ENCODE measurements around the gene PRR3. TPM values are rescaled to one million over a fixed set of nuclear protein-coding genes. Genes with fewer than 3 reads are reported as not detected.
A peak's percentile ranks its signal among the peaks of the same experiment; 100 is the strongest.

The PRR3 gene
- polyA plus RNA-seq, 1 of the 3 experiments (the other 2 are of a cell fraction): 21.2 TPM

- H3K9me3 ChIP-seq: no peaks in the 10 kb centered on the region
- H3K4me3 ChIP-seq (ENCODE audit: low read depth in 2 of 2, low read length in 1 of 2): peak within 1 kb of the TSS; percentile 93 to 99
- peak within 1 kb of the TSS; percentile 87 for H2AFZ ChIP-seq (ENCODE audit: low read depth)
- H3K27ac ChIP-seq (ENCODE audit: low read depth in 2 of 2, low read length in 1 of 2): peak within 1 kb of the TSS; percentile 90 to 99
- peak; percentile 92 for DNase-seq
- peaks cover 10% of the 10 kb centered on the region for H3F3A ChIP-seq (replicated peaks; ENCODE audit: insufficient read depth)
- no peaks in the 10 kb centered on the region for H3K9me2 ChIP-seq
- WGBS (ENCODE audit: low lambda C conversion rate): 3% methylated on average over 57 of the region's 71 CpGs
- ChIA-PET POLR2A (interaction anchor here (1.1 to 3.6 kb wide), 7 partner anchors 8 to 59 kb away, joined by 3 to 22 read pairs (median 7); partner anchors contain the start of gene ABCF1), CTCF (interaction anchor here (0.8 to 9.4 kb wide), 5 partner anchors 13 to 74 kb away, joined by 3 to 140 read pairs (median 11); no protein-coding TSS in a partner anchor)
- no peaks in the 10 kb centered on the region for H3K27me3 ChIP-seq (ENCODE audit: insufficient read depth)
- no peaks in the 10 kb centered on the region for H4K20me1 ChIP-seq (ENCODE audit: insufficient read depth)
- peaks cover 41% of the 10 kb centered on the region for H3K79me2 ChIP-seq (ENCODE audit: insufficient read depth)
- H3K9ac ChIP-seq: peak within 1 kb of the TSS; percentile 93
- peaks cover 15 to 17% of the 10 kb centered on the region in 2 experiments for H3K4me1 ChIP-seq (ENCODE audit: control insufficient read depth in 1 of 2, insufficient read depth in 2 of 2, low read depth in 1 of 2, low read length in 1 of 2)
- peaks cover 39% of the 10 kb centered on the region in 2 experiments for H3K36me3 ChIP-seq (replicated peaks in 1 of 2; ENCODE audit: control insufficient read depth in 1 of 2, insufficient read depth in 2 of 2, low read length in 1 of 2)
- H3K4me2 ChIP-seq: peak within 1 kb of the TSS; percentile 95
- TF ChIP-seq POLR2AphosphoS5 (IDR thresholded peaks at IDR 0.05; ENCODE audit: low read depth, low read length): no peak; the same call in 1 of the 2 replicates
- TF ChIP-seq MXI1 (IDR thresholded peaks at IDR 0.05; ENCODE audit: low read depth, low read length): peak; percentile 55
- no peak for TF ChIP-seq NFIC (IDR thresholded peaks at IDR 0.05; ENCODE audit: borderline replicate concordance)
- TF ChIP-seq MAX (IDR thresholded peaks at IDR 0.05; ENCODE audit: low read depth): peak; percentile 69
- TF ChIP-seq JUND (IDR thresholded peaks at IDR 0.05): no peak; the same call in 1 of the 2 replicates
- no peak for TF ChIP-seq MEF2A (IDR thresholded peaks at IDR 0.05; ENCODE audit: borderline replicate concordance, low read depth)
- TF ChIP-seq REST (IDR thresholded peaks at IDR 0.05; ENCODE audit: low read depth, low read length): no peak
- peak; percentile 52; the same call in 1 of the 2 replicates for TF ChIP-seq YY1 (IDR thresholded peaks at IDR 0.05; ENCODE audit: low read depth)
- TF ChIP-seq FOXM1 (IDR thresholded peaks at IDR 0.05; ENCODE audit: low read depth): no peak
- no peak for TF ChIP-seq FOXJ3 (CRISPR knock-in tag; IDR thresholded peaks at IDR 0.05)
- TF ChIP-seq TEAD4 (IDR thresholded peaks at IDR 0.05; ENCODE audit: borderline replicate concordance, insufficient read depth): no peak
- no peak for TF ChIP-seq USF1 (IDR thresholded peaks at IDR 0.05; ENCODE audit: borderline replicate concordance, low read depth)
- no peak for TF ChIP-seq NRF1 (IDR thresholded peaks at IDR 0.05; ENCODE audit: low read depth, low read length)
- 0 out of 2 replicates have a peak, but pooled peaks have one; percentile 3 for TF ChIP-seq ZBTB33 (IDR thresholded peaks at IDR 0.05; ENCODE audit: borderline replicate concordance, low read depth)
- no peak for TF ChIP-seq CTCF (IDR thresholded peaks at IDR 0.05)
- no peak for TF ChIP-seq FOSL2 (IDR thresholded peaks at IDR 0.05; ENCODE audit: borderline replicate concordance, low read depth)
- no peak for TF ChIP-seq GATA2 (CRISPR knock-in tag; IDR thresholded peaks at IDR 0.05)
- no peak for TF ChIP-seq RCOR1 (IDR thresholded peaks at IDR 0.05; ENCODE audit: low read length)
- no peak for TF ChIP-seq RFX5 (IDR thresholded peaks at IDR 0.05; ENCODE audit: low read length)
- no peak for TF ChIP-seq PBX3 (IDR thresholded peaks at IDR 0.05)
- TF ChIP-seq GABPA (IDR thresholded peaks at IDR 0.05; ENCODE audit: low read depth): no peak
- TF ChIP-seq TCF12 (IDR thresholded peaks at IDR 0.05): no peak
- 0 out of 2 replicates have a peak, but pooled peaks have one; percentile 5 for TF ChIP-seq ELF1 (IDR thresholded peaks at IDR 0.05)
- TF ChIP-seq RXRA (IDR thresholded peaks at IDR 0.05; ENCODE audit: borderline replicate concordance, low read depth): no peak
These were observed 809 bp upstream of the PRR3 start, which contains the start of gene GNL1 for GRCh38 chr6:30556066-30556905. Gene GNL1 (minus strand): TSS chr6:30556489. CDS start chr6:30556203, 286 bp downstream.
